ENCODE measurements around the gene SLC12A9.

Gene SLC12A9

DNA sequence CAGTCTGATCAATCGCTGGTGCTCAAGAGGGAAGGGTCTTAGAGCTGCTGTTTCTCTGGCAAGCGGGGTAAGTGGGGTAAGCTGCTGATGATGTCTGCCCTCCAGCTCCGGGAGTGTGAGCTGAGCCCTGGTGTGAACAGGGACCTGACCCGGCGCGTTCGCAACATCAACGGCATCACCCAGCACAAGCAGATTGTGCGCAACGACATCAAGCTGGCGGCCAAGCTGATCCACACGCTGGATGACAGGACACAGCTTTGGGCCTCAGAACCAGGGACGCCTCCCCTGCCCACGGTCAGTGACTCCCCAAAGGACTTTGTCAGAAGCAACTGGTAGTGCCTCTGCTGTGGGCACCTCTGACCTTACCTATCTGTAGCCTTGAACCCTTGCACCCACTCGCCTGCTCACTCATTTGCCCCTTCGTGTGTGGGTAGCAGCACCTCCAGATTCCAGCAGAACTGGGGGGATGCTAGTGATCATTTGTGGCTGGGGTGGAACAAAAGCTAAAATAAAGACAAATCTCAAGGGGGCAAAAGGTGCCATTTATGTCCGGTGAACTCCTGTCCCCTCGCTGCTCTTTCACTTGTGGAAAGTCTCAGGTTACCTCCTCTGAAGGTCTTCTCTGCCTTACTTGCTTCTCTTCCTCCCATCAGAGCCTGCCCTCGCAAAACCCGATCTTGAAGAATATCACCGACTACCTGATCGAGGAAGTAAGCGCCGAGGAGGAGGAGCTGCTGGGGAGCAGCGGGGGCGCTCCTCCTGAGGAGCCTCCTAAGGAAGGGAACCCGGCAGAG lies 33.8 kb downstream of the SLC12A9 start:
- no peak for DNase-seq

DNA sequence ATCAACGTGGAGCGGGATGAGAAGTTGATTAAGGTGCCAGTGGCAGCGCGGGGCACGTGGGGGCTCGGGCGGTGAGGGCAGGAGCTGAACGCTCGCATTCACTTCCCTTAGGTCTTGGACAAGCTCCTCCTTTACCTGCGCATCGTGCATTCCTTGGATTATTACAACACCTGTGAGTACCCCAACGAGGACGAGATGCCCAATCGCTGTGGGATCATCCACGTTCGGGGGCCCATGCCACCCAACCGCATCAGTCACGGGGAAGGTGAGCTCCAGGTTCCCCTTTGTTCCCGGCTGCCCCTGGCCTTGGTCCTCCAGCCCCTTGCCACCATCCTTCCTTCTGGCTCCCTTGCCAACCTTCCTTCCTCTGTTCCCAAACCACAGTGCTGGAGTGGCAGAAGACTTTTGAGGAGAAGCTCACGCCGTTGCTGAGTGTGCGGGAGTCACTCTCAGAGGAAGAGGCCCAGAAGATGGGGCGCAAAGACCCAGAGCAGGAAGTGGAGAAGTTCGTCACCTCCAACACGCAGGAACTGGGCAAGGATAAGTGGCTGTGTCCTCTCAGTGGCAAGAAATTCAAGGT lies 34.5 kb downstream of the SLC12A9 start:
- no peak for DNase-seq

DNA sequence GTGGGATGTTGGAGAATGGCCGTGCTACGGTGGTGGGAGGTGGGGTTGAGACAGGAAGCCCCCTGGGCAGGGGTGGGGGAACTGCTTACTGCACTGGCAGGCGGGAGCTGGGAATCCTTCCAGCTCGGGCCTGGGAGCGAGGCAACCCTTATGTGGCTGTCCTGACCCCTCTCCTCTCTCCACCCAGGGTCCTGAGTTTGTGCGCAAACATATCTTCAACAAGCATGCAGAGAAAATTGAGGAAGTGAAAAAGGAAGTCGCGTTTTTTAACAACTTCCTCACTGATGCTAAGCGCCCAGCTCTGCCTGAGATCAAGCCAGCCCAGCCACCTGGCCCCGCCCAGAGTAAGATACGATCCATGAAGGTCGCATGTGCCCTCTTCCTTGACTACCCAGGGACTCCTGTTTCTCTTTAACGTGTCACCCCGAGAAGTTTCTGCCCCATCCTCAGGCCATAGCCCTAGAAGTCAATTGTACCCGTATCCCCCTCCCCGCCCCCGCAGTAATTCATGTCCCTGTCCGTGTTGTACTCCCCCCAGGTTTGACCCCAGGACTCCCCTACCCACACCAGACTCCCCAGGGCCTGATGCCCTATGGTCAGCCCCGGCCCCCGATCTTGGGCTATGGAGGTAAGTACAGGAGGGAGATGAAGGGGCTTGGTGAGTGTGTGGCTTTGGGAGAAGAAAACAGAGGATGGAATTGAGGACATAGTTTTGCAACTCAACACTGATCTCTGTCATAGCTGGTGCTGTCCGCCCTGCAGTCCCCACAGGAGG lies 35.2 kb downstream of the SLC12A9 start:
- DNase-seq, result no peak

DNA sequence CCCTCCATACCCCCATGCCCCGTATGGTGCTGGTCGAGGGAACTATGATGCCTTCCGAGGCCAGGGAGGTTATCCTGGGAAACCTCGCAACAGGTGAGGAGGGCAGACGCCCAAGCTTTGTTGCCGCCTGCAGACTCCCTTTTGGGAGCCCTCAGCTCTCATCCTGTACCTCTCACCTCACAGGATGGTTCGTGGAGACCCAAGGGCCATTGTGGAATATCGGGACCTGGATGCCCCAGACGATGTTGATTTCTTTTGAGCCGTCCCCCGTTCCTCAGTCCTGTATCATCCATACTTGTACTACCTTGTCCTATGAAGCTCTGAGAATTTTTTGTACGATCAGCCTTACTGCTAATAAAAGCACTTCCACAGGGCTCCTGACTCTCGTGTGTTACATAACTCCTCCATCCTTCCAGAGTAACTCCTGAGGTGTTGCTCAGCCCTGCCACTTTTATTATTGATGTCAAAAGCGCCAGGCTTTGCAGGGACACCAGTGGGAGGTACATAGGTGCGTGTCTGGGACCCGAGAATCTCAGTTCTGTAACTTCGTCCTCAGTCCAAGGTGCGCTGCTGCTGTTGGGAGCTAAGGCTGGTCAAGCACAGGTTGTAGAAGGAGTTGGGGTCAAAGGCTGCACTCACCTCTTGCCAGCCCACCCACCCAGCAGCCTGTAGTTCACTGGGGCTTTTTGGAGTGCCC lies 35.9 kb downstream of the SLC12A9 start:
- DNase-seq, result no peak

DNA sequence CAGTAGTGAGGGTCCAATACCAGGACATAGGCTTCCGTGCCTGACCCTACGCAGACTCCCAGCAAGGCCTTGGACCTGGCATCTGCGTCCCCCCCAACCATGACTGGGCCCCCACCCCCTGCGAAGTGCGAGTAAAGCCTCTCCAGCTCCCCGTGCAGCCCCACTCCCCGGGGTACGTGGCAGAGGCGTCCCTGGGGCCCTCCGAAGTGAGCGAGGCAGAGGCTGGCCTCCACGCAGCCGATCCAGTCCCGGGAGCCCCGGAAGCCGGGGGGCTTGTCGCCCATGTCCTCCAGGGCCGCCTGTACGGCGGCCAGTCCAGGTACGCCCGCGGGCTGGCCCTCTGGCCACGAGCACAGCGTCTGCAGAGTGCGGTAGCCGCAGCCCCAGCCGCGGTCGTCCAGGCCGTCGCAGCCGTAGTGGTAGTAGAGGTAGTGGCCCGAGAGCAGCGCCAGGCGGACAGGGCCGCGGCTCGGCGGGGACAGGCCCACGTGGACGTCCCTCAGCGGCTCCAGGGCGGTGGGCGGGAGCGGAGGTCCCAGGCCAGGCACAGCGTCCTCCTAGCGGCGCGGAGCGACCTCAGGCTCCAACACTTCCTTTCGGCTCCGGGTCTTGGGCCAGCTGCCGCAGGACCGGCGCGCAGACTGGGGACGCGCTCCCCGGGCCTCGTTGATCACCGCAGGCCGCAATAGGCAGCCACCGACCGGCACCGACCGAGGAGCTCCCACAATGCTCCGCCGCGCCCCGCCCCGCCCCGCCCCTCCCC lies 36.7 kb downstream of the SLC12A9 start, which contains the start of gene UFSP1:
UFSP1 (minus strand) TSS at position 728 of the 763 bp plus-strand sequence; CDS start at position 284, 444 bp downstream.
- DNase-seq, result no peak

DNA sequence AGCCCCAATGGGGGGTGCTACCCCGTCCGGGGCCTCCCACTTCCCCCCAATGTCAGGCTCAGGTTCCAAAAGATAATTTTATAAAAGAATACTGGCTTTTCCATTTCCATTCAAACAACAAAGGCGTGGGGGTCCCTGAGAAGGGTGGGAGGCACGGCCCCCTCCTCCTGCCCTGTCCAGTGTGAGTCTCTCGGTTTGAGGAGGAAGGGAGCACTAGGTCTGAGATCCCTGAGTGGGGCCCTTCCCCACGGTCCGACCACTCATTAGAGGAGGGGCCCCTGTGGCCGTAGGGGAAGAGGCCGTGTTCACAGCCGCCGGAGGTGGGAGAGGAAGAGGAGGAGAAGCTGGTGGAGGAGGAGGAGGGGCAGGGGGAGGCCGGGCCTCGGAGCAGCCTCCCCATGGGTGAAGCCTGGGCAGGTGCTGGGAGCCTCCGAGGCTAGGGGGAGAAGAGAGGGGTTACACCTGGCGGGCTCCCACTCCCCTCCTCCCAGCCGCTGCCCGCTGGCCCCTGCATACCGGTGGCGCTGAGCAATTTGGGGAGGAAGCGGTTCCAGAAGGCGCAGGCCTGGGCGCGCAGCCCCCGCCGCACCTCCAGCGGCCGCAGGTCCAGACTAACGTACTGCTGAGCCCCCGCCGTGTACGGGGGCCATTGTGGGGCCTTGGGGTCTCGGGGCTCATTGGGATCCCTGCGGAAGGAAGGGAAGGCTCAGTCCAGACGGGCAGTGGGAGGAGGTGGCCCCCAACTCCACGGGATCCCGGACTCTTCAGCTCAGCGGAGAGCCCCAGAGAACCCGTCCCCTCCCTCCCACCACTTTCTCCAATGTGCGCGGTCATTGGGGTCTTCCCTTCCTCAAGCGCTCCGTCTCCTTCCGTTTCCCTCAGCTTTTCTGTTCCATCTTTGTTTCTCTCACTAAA lies 38.4 kb downstream of the SLC12A9 start:
- peak; percentile 22 for DNase-seq

DNA sequence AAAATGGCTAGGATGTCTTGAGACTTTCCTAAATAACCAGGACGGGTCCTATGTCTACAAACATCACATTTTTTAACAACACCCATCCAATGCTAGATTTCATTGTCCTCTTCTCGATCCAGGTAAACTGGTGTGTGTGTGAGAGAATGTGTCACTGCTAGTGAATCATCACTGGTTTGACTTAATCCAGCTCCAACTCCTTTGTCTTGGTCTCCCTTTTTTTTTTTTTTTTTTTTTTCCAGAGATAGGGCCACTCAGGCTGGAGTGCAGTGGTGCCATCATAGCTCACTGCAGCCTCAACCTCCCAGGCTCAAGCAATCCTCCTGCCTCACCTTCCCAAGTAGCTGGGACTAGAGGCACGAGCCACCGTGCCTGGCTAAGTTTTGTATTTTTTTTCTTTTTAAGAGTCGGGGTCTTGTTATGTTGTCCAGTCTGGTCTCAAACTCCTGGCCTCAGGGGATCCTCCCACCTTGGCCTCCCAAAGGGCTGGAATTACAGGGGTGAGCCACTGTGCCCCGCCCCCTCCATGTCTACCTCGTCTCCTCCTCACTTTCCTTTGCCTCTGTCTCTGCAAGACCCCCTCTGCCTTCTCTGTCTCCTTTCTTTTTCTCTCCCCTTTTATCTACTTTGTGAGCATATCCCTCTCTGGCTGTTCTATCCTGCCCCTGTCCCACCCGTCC lies 39.2 kb downstream of the SLC12A9 start:
- no peak for DNase-seq

DNA sequence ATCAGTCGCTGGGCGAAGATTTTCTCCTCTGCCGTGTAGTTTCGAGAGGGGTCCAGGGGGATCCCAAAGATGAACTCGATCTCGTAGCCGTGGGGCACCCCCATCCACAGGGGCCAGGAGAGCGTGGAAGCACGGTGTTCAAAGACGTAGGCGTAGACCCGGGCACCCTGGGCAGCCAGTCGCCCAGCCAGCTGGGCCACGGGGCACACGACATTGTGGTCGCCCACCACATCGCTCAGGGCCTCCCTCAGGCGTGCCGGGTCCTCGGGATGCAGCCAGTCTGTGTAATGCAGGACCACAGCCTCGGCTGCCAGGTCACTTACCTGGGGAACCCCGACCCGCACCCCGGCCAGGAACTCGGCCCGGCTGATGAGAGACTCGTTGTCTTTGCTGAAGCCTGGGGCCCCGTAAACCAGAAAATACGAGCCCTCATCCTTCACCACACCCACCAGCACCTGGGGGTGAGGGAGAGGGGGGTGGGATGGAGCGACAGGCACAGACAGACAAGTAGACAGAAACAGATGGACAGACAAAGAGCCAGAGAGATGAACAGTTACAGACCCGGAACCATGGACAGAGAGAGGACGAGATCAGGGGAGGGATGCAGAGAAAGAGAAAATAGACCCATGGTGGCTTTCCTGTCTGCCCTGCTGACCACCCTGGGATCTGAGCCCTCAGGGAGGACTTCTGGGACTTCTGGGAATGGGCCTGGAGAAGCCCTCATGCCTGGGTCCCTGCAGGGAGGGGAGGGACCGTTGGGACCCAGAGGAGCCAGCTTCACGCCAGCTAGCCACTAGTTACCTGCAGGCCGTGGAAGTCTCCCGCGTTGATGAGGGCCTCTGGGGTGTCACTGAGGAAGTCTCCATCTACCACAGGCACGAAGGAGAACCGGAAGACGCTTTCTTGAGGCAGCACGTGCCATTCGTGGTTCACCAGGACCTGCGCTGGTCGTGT lies 40.1 kb downstream of the SLC12A9 start:
- DNase-seq, result no peak

DNA sequence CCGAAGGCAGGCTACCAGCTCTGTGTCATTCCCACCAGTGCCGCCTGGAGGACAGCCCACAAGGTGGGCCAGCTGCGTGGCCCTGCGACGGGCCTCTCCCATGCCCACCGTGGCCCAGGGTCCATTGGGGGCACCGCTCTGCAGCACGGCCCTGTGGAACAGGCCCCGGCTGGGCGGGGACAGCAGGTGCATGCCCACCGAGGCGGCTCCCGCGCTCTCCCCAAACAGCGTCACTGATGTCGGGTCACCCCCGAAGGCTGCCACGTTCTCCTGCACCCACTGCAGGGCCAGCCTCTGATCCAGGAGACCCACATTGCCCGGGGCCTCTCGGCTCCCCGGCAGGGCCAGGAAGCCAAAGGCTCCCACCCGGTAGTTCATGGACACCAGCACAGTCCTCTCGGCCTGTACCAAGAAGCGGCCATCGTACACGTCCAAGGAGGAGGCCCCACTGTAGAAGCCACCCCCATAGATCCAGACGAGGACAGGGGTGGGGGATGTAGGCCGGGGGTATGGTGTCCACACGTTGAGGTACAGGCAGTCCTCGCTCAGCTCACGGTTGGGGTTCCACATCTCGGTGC lies 40.9 kb downstream of the SLC12A9 start:
- DNase-seq, result no peak

DNA sequence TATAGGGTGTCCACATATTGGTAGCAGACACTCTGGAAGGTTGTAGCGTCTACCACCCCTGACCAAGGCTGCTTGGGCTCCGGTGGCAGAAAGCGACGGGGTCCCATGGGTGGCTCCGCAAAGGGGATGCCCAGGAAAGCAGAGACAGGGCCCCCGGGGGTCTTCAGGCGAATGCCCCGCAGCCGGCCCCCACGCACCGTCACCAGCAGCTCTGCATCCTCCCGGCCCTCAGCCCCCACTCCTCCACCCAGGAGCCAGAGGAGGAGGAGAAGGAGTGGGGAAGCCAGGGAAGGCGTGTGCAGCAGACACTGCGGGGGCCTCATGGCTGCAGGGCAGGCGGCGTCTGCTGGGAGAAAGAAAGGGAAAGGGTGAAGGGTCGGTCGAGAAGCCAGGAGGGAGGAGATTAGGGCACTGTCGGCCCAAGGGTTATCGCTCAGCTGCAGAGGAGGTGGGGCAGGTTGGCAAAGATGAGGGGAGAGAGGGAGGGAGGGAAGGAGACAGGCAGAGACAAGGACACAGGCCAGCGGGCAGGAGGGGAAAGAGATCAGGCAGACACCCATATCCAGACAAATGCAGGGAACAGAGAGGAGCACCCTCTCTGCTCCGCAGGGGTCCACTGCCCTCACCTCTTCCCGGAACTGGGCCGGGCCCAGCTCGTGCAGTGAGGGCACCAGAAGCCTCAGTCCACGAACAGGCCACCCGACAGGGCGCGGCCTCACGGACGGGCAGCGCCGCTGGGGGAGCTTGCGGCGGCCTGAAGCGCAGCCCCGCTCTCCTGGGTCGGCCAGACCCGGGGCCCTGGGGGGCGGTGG lies 41.6 kb downstream of the SLC12A9 start:
- DNase-seq, result no peak

DNA sequence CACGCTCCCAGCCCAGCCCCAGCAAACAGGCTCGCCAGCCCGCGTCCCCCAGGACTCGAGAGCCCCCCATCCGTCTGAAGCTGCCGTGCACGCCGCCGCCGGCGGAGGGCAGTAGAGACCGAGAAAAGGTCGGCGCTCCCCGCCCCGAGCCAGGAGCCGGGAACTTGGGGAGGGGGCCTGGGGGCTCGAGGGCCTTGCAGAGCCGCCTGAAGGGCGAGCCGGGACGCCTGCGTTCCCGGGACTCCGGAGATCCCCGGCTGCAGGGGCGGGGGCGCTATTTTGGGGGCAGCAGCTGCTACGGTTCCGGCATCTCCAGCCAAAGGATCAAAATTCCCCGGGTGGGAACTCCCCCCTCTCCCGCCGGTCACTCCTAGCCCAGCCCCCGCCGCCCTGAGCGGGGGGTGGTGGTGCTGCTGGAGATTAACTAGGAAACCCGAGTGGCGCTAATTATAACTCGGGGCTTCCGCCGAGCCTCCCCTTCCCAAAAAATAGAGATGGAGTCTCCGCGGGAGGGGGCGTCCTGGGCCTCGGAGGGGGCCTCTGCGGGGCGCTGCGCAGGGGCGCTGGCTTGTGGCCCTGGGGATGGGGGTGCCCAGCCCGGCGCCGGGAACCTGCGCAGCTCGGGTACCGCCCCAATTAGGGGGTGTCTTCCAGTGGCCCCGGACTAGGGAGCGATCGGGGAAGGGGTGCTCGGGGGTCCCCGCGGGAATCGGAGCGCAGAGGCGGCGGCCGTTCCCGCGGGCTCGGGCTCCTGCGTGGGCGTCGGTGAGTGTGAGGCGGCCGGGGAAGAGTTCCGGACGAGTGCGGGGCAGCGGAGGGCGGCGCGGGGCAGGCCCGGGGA lies 42.6 kb downstream of the SLC12A9 start:
- DNase-seq, result peak; percentile 50

DNA sequence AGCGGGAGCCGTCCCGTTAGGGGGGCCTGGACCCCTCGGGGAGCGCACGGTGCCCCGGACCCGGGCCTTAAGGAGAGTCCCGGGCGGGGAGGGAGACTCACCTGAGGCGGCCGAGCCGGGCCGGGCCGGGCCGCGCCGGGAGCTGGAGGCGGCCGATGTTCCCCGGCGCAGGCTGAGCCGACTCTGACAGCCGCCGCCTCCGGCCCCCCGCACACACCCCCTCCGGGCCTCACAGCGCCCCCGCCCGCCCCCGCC lies 43.1 kb downstream of the SLC12A9 start, which contains the start of gene ACHE:
ACHE (minus strand) TSS at position 188 of the 255 bp plus-strand sequence. CDS start 1,656 bp downstream, outside the sequence.
- DNase-seq, result no peak

DNA sequence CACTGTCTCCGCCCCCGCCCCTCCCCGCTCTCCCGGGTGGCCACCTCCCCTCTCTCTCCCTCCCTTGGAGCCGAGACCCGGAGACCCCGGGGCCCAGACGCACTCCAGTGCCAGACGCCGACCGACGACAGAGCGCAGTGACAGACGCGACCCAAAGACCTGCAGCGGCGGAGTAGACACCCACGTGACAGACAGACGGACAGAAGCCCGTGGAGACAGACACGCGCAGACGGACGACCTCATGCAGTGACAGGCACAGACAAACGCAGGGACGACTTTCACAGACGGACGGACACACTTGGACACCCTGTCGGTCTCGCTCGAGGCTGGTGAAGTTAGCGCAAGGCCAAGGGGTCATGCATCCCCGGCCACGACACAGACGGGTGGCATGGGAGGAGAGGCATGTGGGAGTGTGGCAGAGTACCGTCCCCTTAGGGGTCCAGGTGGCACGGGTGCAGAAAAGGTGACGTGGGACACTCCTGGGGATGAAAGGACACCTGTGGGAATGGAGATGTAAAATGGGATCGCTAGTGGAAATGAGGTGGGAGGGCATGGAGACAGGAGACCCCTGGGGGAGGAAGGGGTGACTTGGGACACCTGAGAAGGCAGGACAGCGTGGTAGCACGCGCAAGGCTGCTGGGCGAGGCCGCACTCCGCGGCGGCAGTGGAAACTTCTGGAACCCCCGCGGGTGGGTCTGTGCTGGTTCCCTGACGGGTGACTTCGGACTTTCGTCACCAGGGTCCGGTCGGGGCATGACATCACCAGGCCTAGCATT lies 43.6 kb downstream of the SLC12A9 start:
- peak; percentile 39 for DNase-seq

DNA sequence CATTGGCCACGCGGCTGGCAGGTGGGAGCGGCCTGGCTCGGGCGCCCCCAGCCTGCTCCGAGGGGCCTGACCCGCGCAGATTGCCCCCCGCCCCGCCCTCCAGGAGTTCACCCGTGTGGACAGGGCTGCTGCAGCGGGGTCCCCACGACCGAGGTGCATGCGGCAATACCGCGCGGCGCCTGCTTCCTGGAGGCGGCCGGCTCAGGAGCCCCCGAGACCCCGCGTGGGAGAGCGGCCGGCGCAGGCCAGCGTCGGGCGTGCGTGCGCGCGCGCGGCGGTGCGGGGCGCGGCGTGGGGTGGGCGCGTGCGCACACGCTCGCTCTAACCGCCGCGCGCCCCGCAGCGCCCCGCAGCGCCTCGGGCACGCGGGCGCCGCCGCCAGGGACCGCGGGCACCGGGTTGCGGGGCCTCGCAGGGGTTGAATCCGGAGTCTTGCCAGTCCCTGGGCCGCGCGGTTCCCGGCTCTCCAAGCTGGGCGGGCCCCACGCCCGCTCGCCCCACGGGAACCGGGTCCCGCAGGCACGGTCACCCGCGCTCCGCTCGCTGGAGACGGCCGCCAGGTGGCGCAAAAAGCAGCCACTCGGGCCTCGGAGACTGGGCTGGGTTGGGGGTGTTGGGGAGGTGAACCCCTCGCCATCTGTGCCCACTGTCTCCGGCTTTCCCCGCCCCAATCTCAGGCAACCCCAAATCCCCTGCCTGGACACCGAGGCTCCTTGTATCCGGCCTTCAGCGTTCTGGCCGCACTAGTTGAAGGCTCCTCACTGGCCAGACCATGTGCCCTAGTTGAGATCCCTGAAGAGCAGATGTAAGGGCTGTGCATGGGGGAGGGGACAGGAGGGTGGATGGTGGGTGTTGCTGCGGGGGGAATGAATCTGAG lies 44.5 kb downstream of the SLC12A9 start:
- DNase-seq, result peak; percentile 15

DNA sequence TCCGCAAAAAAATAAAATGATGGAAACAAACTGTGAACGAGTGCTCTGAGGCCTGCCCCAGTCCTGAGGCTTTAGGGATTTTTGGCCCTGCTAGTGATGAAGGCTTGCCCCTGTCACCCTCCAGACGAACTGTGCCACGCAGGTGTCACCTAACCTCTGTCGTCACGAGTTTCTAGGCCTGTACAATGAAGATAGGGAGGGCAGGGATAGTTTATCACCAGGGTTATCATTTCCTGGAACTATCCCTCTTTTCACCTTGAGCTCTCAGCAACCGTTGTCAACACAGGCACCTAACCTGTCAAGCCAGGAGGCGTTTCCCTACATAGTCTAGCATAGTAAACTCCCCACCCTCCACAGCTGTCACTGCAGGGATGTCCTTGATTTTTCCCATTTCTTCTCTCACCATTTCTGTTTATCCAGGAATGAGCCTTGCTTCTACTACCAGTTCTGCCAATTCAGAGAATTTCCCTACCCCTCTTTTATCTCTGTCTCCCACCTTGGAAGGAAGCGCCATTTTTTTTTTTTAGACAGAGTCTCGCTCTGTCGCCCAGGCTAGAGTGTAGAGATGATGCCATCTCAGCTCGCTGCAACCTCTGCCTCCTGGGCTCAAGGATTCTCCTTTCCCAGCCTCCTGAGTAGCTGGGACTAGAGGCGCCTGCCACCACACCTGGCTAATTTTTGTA lies 45.4 kb downstream of the SLC12A9 start:
- no peak for DNase-seq
